Measurements from ENCODE around the gene KRTAP21-2.

DNA sequence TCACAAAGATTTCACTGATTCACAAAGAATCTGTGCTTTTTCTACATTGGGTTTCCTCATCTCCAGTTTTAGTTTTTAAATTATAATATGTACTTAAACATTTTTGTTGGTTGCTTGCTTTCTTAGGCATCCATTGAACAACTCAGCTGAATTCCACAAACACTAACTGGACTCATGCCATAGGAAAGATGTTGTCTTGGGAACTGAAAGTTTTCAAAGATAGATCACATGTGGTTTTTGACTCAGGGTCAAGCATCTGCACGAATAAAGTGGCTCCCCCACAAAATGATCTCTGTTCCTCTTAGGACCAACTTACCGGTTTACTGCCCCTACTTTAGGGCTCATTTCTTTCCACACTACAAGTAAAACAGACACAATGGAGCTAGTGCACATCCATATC lies 11.2 kb upstream of the KRTAP21-2 start:
- TF ChIP-seq CTCF (IDR thresholded peaks at IDR 0.05), result no peak
- TF ChIP-seq POLR2A (IDR thresholded peaks at IDR 0.05), result no peak

All from breast epithelium (tissue), 3 donors.